H1 (cell line): Measurements from ENCODE around the gene IL16. TPM values are rescaled to one million over a fixed set of nuclear protein-coding genes. Genes with fewer than 3 reads are reported as not detected.

Source experiments
- CTCF ChIA-PET: fragments of 300-600 bp; sonication (Branson Sonifier 250); formaldehyde crosslinking; loops from one replicate; lab custom pipeline; 2021; ENCODE audit not compliant: partially characterized antibody; lab: Charles Lee
- POLR2A ChIA-PET: fragments of 300-600 bp; sonication (Branson Sonifier 250); formaldehyde crosslinking; loops from one replicate; lab custom pipeline; 2021; ENCODE audit warnings: inconsistent platforms; ENCODE audit not compliant: partially characterized antibody; lab: Charles Lee
- DNase-seq, 2 experiments: peaks; one replicate each; pipeline versions ENCODE4 v3.0.0 to v3.0.0-alpha.2; 2010 to 2022; ENCODE audit warnings: low spot score in 2 of 2, low read depth in 1 of 2, mixed read lengths in 1 of 2
- FAIRE-seq: peaks from 2 replicates; lab custom pipeline; 2011; peaks lifted over from hg19 to GRCh38; lab: Jason Lieb, UNC
- H2AFZ ChIP-seq: 2 replicates; pipeline ENCODE4 v1.8.1; 2012; ENCODE audit warnings: low read length, inconsistent platforms
- H2AK5ac ChIP-seq: 2 replicates; pipeline ENCODE4 v1.6.1; 2013; ENCODE audit warnings: low read depth, low read length
- H2BK120ac ChIP-seq: replicated peaks from 2 replicates; pipeline ENCODE3; 2013; ENCODE audit warnings: low read depth, low read length, inconsistent platforms
- H2BK12ac ChIP-seq: 2 replicates; pipeline ENCODE4 v1.6.1; 2013; ENCODE audit warnings: low read depth, low read length
- H2BK15ac ChIP-seq: 2 replicates; pipeline ENCODE4 v1.6.1; 2013; ENCODE audit warnings: low read length
- H2BK20ac ChIP-seq: 2 replicates; pipeline ENCODE4 v1.6.1; 2013; ENCODE audit warnings: low read length
- H2BK5ac ChIP-seq: 2 replicates; pipeline ENCODE4 v1.6.1; 2013; ENCODE audit warnings: low read depth, low read length
- H3K14ac ChIP-seq: 2 replicates; pipeline ENCODE4 v1.6.1; 2013; ENCODE audit warnings: inconsistent platforms; ENCODE audit not compliant: insufficient read length
- H3K18ac ChIP-seq: 2 replicates; pipeline ENCODE4 v1.6.1; 2013; ENCODE audit warnings: low read length; ENCODE audit errors: extremely low read depth
- H3K23ac ChIP-seq: 2 replicates; pipeline ENCODE4 v1.6.1; 2013; ENCODE audit warnings: inconsistent platforms; ENCODE audit not compliant: insufficient read length
- H3K23me2 ChIP-seq: 2 replicates; pipeline ENCODE4 v1.6.1; 2013; ENCODE audit warnings: low read depth, low read length
- H3K27ac ChIP-seq: 2 replicates; pipeline ENCODE4 v1.6.1; 2011; ENCODE audit warnings: low read depth, low read length, inconsistent platforms
- H3K27me3 ChIP-seq, 4 experiments: replicated peaks in 1 of 4; 1 replicate in 1 of 4; 2 replicates in 3 of 4; pipeline versions ENCODE4 v1.6.1 to v1.8.1; 2011 to 2013; ENCODE audit warnings: low read length in 3 of 4, mild to moderate bottlenecking in 3 of 4, inconsistent platforms in 2 of 4, mixed read lengths in 2 of 4, moderate library complexity in 1 of 4; ENCODE audit not compliant: control insufficient read depth in 3 of 4, insufficient read depth in 3 of 4; ENCODE audit errors: extremely low read depth in 1 of 4
- H3K36me3 ChIP-seq, 4 experiments: 2 replicates each; pipeline versions ENCODE4 v1.6.1 to v1.8.1; 2011 to 2013; ENCODE audit warnings: mild to moderate bottlenecking in 4 of 4, low read length in 3 of 4, moderate library complexity in 2 of 4, control low read depth in 1 of 4, inconsistent platforms in 1 of 4; ENCODE audit not compliant: insufficient read depth in 4 of 4, control insufficient read depth in 2 of 4
- H3K4ac ChIP-seq: replicated peaks from 2 replicates; pipeline ENCODE3; 2013; ENCODE audit warnings: low read length, low read depth, mixed read lengths, inconsistent platforms; ENCODE audit not compliant: insufficient read length
- H3K4me1 ChIP-seq, 4 experiments: replicated peaks in 1 of 4; 1 replicate in 1 of 4; 2 replicates in 3 of 4; pipeline versions ENCODE4 v1.6.1 to v1.8.1; 2011 to 2013; ENCODE audit warnings: low read length in 3 of 4, inconsistent platforms in 2 of 4, mixed read lengths in 1 of 4; ENCODE audit not compliant: insufficient read depth in 4 of 4, control insufficient read depth in 3 of 4
- H3K4me2 ChIP-seq, 2 experiments: 2 replicates each; pipeline versions ENCODE4 v1.6.1 to v1.8.1; 2011 to 2013; ENCODE audit warnings: low read depth in 2 of 2, low read length in 2 of 2, control low read depth in 1 of 2, inconsistent platforms in 1 of 2, mild to moderate bottlenecking in 1 of 2; ENCODE audit not compliant: insufficient read depth in 1 of 2
- H3K4me3 ChIP-seq, 4 experiments: fragments of 200-600, 300-600 bp in 1 of 4; sonication (generic), shearing (Covaris generic), sonication (Bioruptor Twin) in 1 of 4; 2 replicates each; pipeline versions ENCODE4 v1.5.1 to v1.8.1; 2011 to 2016; ENCODE audit warnings: low read length in 4 of 4, low read depth in 3 of 4, control low read depth in 2 of 4, inconsistent platforms in 2 of 4, mild to moderate bottlenecking in 2 of 4, mixed read lengths in 1 of 4, moderate library complexity in 1 of 4; ENCODE audit not compliant: insufficient read depth in 2 of 4; ENCODE audit errors: extremely low read depth in 1 of 4
- H3K56ac ChIP-seq: replicated peaks from 2 replicates; pipeline ENCODE3; 2013; ENCODE audit warnings: low read depth, mild to moderate bottlenecking, mixed read lengths, low read length, inconsistent platforms; ENCODE audit not compliant: insufficient read length
- H3K79me1 ChIP-seq: 2 replicates; pipeline ENCODE4 v1.6.1; 2013; ENCODE audit warnings: low read depth, low read length, control low read depth
- H3K79me2 ChIP-seq, 2 experiments: 2 replicates each; pipeline versions ENCODE4 v1.6.1 to v1.8.1; 2012 to 2013; ENCODE audit warnings: low read length in 2 of 2, mild to moderate bottlenecking in 2 of 2, inconsistent platforms in 1 of 2; ENCODE audit not compliant: insufficient read depth in 2 of 2, control insufficient read depth in 1 of 2
- H3K9ac ChIP-seq, 4 experiments: replicated peaks in 1 of 4; 1 replicate in 1 of 4; 2 replicates in 3 of 4; pipeline versions ENCODE4 v1.6.1 to v1.8.1; 2011 to 2013; ENCODE audit warnings: low read depth in 3 of 4, low read length in 3 of 4, control low read depth in 2 of 4, mild to moderate bottlenecking in 2 of 4, moderate library complexity in 2 of 4, inconsistent platforms in 1 of 4; ENCODE audit errors: extremely low read depth in 1 of 4
- H3K9me3 ChIP-seq, 2 experiments: 2 replicates each; pipeline versions ENCODE4 v1.6.1 to v1.8.1; 2012 to 2013; ENCODE audit warnings: mild to moderate bottlenecking in 2 of 2, moderate library complexity in 2 of 2, control low read depth in 1 of 2, inconsistent platforms in 1 of 2, low read depth in 1 of 2, low read length in 1 of 2, mixed read lengths in 1 of 2; ENCODE audit not compliant: insufficient read depth in 2 of 2
- H4K20me1 ChIP-seq, 2 experiments: replicated peaks in 1 of 2; 2 replicates each; pipeline versions ENCODE3 to v1.8.1; 2011 to 2013; ENCODE audit warnings: inconsistent platforms in 2 of 2, low read length in 2 of 2, mild to moderate bottlenecking in 1 of 2; ENCODE audit not compliant: insufficient read depth in 2 of 2, control insufficient read depth in 1 of 2
- H4K5ac ChIP-seq: 2 replicates; pipeline ENCODE4 v1.6.1; 2013; ENCODE audit warnings: low read length, low read depth, mixed read lengths, inconsistent platforms; ENCODE audit not compliant: insufficient read length
- H4K8ac ChIP-seq: 2 replicates; pipeline ENCODE4 v1.8.0; 2013; ENCODE audit warnings: mild to moderate bottlenecking, moderate library complexity, low read length, inconsistent platforms; ENCODE audit not compliant: insufficient read depth; ENCODE audit errors: extremely low read depth
- H4K91ac ChIP-seq: replicated peaks from 2 replicates; pipeline ENCODE3; 2013; ENCODE audit warnings: low read length, mixed read lengths, inconsistent platforms; ENCODE audit not compliant: insufficient read length
- CHD1 ChIP-seq: IDR thresholded peaks from 2 replicates; pipeline ENCODE4 v1.6.1; 2012; ENCODE audit warnings: low read depth, low read length, improper control_type of control experiment
- EP300 ChIP-seq, 2 experiments: IDR thresholded peaks; 1 replicate in 1 of 2; 2 replicates in 1 of 2; pipeline ENCODE4 v1.6.1; 2011 to 2012; ENCODE audit warnings: low read depth in 2 of 2, low read length in 2 of 2, mild to moderate bottlenecking in 2 of 2, borderline replicate concordance in 1 of 2, inconsistent platforms in 1 of 2, moderate library complexity in 1 of 2
- MAX ChIP-seq: IDR thresholded peaks from 2 replicates; pipeline ENCODE4 v1.6.1; 2012; ENCODE audit warnings: inconsistent platforms
- TAF7 ChIP-seq: optimal IDR thresholded peaks from 2 replicates; pipeline ENCODE3; 2011; ENCODE audit warnings: low read depth, mild to moderate bottlenecking, inconsistent platforms, low read length, moderate library complexity, borderline replicate concordance
- TCF12 ChIP-seq: IDR thresholded peaks from 2 replicates; pipeline ENCODE4 v1.6.1; 2011; ENCODE audit warnings: low read depth, mild to moderate bottlenecking, low read length
- WGBS, 2 experiments: shearing (Covaris generic) in 1 of 2; methylation state at CpG; one replicate each; pipeline versions ENCODE4 v1.1.6 to v1.1.7; 2013 to 2015; ENCODE audit warnings: low lambda C conversion rate in 2 of 2, mixed read lengths in 2 of 2, inconsistent platforms in 1 of 2, low coverage in 1 of 2, missing lambda C conversion rate in 1 of 2; ENCODE audit not compliant: insufficient replicate concordance in 2 of 2, insufficient coverage in 1 of 2, insufficient read length in 1 of 2; ENCODE audit errors: extremely low coverage in 1 of 2, missing lambda C conversion rate in 1 of 2; 5-methylcytosine and 5-hydroxymethylcytosine counted together
- polyA plus RNA-seq, 7 experiments: library from polyadenylated mRNA; depleted of rRNA in 3 of 7; stranded (reverse) in 5 of 7; unstranded in 2 of 7; fragments of >200 nt in 5 of 7; fragments of 200-250 nt in 2 of 7; gene quantifications; 1 replicate in 5 of 7; 2 replicates in 1 of 7; 4 replicates in 1 of 7; pipeline versions ENCODE4 v1.2.1 to v1.2.3, GENCODE V29; 2011 to 2013; ENCODE audit warnings: missing spikeins in 2 of 7, mixed read lengths in 2 of 7
- total RNA-seq: library from RNA; stranded (reverse); fragmentation: NEBNext Ultra II Directional; extraction: Animal tissue kit (Norgen Biotek cat#: 25700); gene quantifications from 2 replicates; pipeline ENCODE4 v1.2.1, GENCODE V29; 2021

IL16 gene
- total and polyA plus RNA-seq, 2 of the 8 experiments (the other 6 are each of a cell fraction or from before 2014, with no cell fraction given) = 0.03 to 0.09 TPM

- ChIA-PET CTCF (interaction anchor here (0.7 to 4.3 kb wide), 9 partner anchors 8 to 603 kb away, joined by 3 to 23 read pairs (median 3); no protein-coding TSS in a partner anchor), POLR2A (interaction anchor here (0.6 kb wide), 1 partner anchor 12 kb away, joined by 3 read pairs; no protein-coding TSS in a partner anchor)
- no peak for FAIRE-seq
Observed at GRCh38 chr15:81168644-81169043, 28.0 kb upstream of the IL16 start.

More at GRCh38 chr15:81168644-81169043, 28.0 kb upstream of the IL16 start:
- Histone ChIP-seq H3K23me2 (no peaks in the 10 kb centered on the region), H3K14ac (no peak overlapping the region), H3K23ac (no peak overlapping the region), H2AK5ac (no peak overlapping the region), H3K79me2 (no peaks in the 10 kb centered on the region), H3K36me3 (no peaks in the 10 kb centered on the region), H3K4me1 (no peaks in the 10 kb centered on the region), H2AFZ (no peak overlapping the region), H2BK12ac (no peak overlapping the region), H3K9ac (no peak overlapping the region), H2BK15ac (no peak overlapping the region), H3K27ac (no peak overlapping the region), H4K91ac (no peak overlapping the region), H3K27me3 (no peaks in the 10 kb centered on the region), H3K4me2 (no peak overlapping the region), H2BK120ac (no peak overlapping the region), H3K79me1 (no peaks in the 10 kb centered on the region), H3K9me3 (no peaks in the 10 kb centered on the region), H4K5ac (no peak overlapping the region), H2BK20ac (no peak overlapping the region), H4K8ac (no peak overlapping the region), H3K4ac (no peak overlapping the region), H3K56ac (no peak overlapping the region), H3K4me3 (no peak overlapping the region), H4K20me1 (no peaks in the 10 kb centered on the region), H3K18ac (no peak overlapping the region), H2BK5ac (no peak overlapping the region)
- TF ChIP-seq TCF12 = no peak
- TF ChIP-seq MAX = no peak
- TF ChIP-seq TAF7 = no peak
- TF ChIP-seq EP300 (IDR thresholded peaks at IDR 0.05; ENCODE audit: borderline replicate concordance in 1 of 2, low read depth in 2 of 2, low read length in 2 of 2) = no peak
- no peak for TF ChIP-seq CHD1
- no peak for DNase-seq
- WGBS, 2 experiments = 87% methylated on average over 2 of the region's 2 CpGs; no CpG with 5 or more reads in 1 of the 2 experiments
